GM10248 (cell line): ENCODE data around the gene KCNE3.

Experiments
- CTCF ChIA-PET: fragments of 300-600 bp; sonication (Branson Sonifier 250); formaldehyde crosslinking; extraction: SDS; loops from one replicate; lab custom pipeline; 2021; ENCODE audit warnings: antibody characterized with exemption; lab: Yijun Ruan, JAX
- POLR2A ChIA-PET: fragments of 350-650 bp; sonication (Branson Sonifier 250); formaldehyde crosslinking; extraction: SDS; loops from one replicate; lab custom pipeline; 2020; ENCODE audit warnings: antibody characterized with exemption; lab: Yijun Ruan, JAX
- DNase-seq: peaks from one replicate; pipeline ENCODE4 v3.0.0; 2012; ENCODE audit errors: extremely low spot score
- CTCF ChIP-seq: IDR thresholded peaks from 2 replicates; pipeline ENCODE4 v1.5.1; 2012; ENCODE audit warnings: mild to moderate bottlenecking, low read depth; ENCODE audit errors: extremely low read depth, missing control alignments, control extremely low read depth

Gene KCNE3

DNA sequence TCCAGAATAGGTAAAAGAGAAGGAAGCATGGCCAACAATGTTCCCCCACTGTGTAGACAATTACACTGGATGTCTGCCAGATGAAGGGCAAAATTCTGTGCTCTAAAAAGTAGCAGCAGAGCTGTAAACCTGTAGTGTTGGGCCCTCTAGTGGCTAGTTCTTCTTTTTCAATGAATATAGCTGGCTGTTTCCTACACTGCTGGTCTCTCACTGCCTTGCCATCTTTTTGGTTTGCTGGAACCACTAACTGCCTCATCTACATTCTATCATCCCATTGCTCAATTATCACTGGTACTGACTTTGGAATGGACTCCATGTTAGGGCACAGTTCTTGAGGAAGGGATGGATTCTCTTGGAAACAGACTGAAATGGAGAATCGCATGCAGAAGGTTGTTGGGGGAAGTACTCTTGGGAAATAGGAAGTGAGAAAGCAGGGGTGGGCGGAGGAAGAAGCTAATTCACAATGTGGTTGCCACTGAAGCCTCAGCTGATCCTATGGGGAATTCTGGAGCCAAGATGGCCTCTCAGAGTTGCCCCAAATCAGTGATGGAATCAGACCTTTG is 17.9 kb downstream of the KCNE3 start:
- peak; percentile 65 for DNase-seq
- ChIA-PET POLR2A (no interaction called here), CTCF (interaction anchor here (0.6 to 8.5 kb wide), 41 partner anchors 9 to 691 kb away, joined by 3 to 192 read pairs (median 4); no protein-coding TSS in a partner anchor)
- TF ChIP-seq CTCF, result peak; percentile 59

- no peak for TF ChIP-seq CTCF
- ChIA-PET CTCF (interaction anchor here (1.0 to 8.3 kb wide), 5 partner anchors 11 to 255 kb away, joined by 3 to 136 read pairs (median 4); partner anchors contain the start of gene LIPT2), POLR2A (no interaction called here)
- DNase-seq, result no peak
These were observed 19.6 kb downstream of the KCNE3 start for GRCh38 chr11:74447720-74448119.

DNA sequence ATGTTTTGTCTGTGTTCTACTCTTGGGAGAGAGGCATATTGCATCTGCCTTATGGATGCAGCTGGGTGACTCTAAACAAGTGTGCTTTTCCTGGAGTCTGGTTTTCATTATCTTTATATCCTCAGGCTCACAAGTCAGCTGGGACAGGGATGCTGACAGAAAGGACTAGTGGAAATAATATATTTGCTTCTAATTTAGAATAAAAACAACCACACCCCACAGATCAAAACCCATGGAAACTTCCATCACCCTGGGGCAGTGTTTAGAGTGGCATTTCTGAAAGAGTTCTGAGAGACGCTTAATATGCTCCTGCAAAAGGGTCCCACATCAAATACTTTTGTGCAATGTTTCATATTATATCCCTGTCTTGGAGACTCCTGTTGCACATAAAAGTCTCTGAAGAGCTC is 20.8 kb downstream of the KCNE3 start:
- ChIA-PET POLR2A (no interaction called here), CTCF (interaction anchor here (1.1 to 5.5 kb wide), 5 partner anchors 10 to 256 kb away, joined by 3 to 44 read pairs (median 8); no protein-coding TSS in a partner anchor)
- DNase-seq, result no peak
- no peak for TF ChIP-seq CTCF

DNA sequence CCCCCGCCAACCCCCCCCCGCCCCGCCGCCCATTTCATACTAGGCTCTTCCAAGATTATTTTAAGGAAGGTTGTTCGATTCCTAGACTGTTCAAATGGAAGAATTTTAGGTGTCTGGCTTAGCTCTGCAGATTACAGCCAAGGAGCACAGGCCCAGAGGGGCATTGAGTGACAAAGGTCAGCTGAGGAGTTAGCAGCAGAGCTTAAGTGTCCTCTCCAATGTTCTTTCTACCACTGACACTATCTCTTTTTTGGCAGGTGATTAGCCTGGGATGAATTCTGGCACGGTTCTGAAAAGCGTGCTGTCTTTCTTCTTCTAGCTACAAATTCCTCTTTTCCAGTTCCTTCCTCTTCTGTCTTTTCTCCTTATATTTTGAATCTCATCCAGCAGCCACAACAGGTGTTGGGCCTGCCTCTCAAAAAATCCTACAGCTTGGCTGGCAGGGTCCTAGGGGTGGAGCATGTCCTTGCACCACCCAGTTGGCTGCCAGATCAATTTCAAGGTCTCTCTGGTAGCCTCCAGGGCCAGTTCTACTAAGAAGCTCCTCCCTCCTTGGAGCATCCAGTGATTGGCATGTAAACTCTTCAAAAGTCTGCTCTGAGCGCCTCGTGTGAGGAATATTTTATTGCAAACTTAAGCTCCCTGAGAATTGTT is 23.0 kb downstream of the KCNE3 start:
- POLR2A ChIA-PET, result no interaction called here
- CTCF ChIA-PET, result interaction anchor here (1.1 to 5.2 kb wide), 10 partner anchors 8 to 126 kb away, joined by 3 to 31 read pairs (median 4); no protein-coding TSS in a partner anchor
- no peak for TF ChIP-seq CTCF
- no peak for DNase-seq

DNA sequence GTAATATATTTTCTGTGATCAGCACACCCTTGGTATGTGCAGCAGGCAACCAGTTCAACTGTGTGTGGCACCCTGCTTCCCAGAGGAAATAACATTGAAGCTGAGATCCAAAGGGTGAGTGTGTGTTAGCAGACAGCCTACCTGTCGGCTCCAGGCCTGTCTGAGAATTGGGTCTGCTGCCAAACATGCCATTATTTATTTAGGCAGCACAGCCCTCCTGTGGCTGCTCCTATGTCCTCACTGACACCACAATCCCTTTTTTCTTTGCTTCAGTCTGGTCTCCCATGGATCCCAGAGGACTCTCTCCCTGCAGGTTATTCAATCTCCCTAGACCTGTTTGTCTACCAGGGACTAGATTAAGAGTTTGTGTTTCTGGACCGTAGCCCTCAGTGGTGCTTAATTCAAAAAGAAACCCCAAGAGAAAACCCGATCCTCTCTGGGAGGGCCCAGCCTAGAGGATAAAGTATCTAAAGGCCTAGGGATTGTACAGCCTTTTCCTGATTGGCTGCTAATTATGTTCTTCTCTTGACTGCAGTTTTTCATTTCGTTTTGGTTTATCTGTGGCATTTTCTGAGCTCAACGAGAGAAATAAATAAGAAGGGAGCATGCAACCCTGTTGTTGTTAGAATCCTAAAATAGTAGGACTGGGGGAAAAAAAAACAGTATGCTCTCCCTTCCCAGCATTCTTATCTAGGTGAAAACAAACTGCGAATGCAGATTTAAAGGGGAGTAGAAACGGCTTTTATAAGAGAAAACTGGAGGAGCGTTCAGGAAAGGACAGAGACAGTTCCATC is 24.1 kb downstream of the KCNE3 start:
- CTCF ChIA-PET, result interaction anchor here (1.5 to 5.2 kb wide), 3 partner anchors 10 to 127 kb away, joined by 4 to 31 read pairs (median 6); no protein-coding TSS in a partner anchor
- no peak for TF ChIP-seq CTCF
- no peak for DNase-seq
- POLR2A ChIA-PET, result no interaction called here

GRCh38 chr11:74442636-74443035 is 24.7 kb downstream of the KCNE3 start:
- ChIA-PET POLR2A (no interaction called here), CTCF (interaction anchor here (5.2 kb wide), 1 partner anchor 10 kb away, joined by 31 read pairs; no protein-coding TSS in a partner anchor)
- no peak for DNase-seq
- TF ChIP-seq CTCF, result no peak
